ENCODE results near the gene CMTM2.

- TF ChIP-seq CTCF (IDR thresholded peaks at IDR 0.05) (no peak), POLR2A (IDR thresholded peaks at IDR 0.05) (no peak), POLR2AphosphoS5 (IDR thresholded peaks at IDR 0.05; ENCODE audit: insufficient read depth in 1 of 2, low read depth in 1 of 2) (no peak)
These were observed at the start of gene CMTM2 for GRCh38 chr16:66578651-66579531.
